Mucosa of stomach (tissue), 1 donor: ENCODE data around the gene LSM3.

Experiments used
- H3K27me3 ChIP-seq: one replicate; pipeline ENCODE4 v1.7.0; 2013; ENCODE audit warnings: mild to moderate bottlenecking, low read length; ENCODE audit not compliant: control insufficient read depth, insufficient read depth
- H3K36me3 ChIP-seq: one replicate; pipeline ENCODE4 v1.7.0; 2013; ENCODE audit warnings: low read length; ENCODE audit not compliant: control insufficient read depth, insufficient read depth
- H3K4me1 ChIP-seq: one replicate; pipeline ENCODE4 v1.7.0; 2013; ENCODE audit warnings: mild to moderate bottlenecking, low read length; ENCODE audit not compliant: control insufficient read depth, insufficient read depth
- H3K4me3 ChIP-seq: one replicate; pipeline ENCODE4 v1.7.0; 2013; ENCODE audit warnings: low read length
- H3K9ac ChIP-seq: one replicate; pipeline ENCODE4 v1.7.0; 2013; ENCODE audit warnings: mild to moderate bottlenecking, low read length, moderate library complexity
- H3K9me3 ChIP-seq: one replicate; pipeline ENCODE4 v1.7.0; 2013; ENCODE audit warnings: mild to moderate bottlenecking, low read length, moderate library complexity; ENCODE audit not compliant: control insufficient read depth
- donor health status: Pancreatic carcinoma.

Gene LSM3

GRCh38 chr3:14145236-14145635, 33.4 kb upstream of the LSM3 start:
- no peaks in the 10 kb centered on the region for H3K9me3 ChIP-seq
- peaks cover 17% of the 10 kb centered on the region for H3K4me1 ChIP-seq
- H3K36me3 ChIP-seq: peaks cover 7% of the 10 kb centered on the region
- H3K27me3 ChIP-seq: no peaks in the 10 kb centered on the region
- no peak overlapping the region for H3K9ac ChIP-seq
- no peak overlapping the region for H3K4me3 ChIP-seq

- H3K27me3 ChIP-seq: no peaks in the 10 kb centered on the region
- H3K9me3 ChIP-seq: no peaks in the 10 kb centered on the region
- H3K4me1 ChIP-seq: peaks cover 17% of the 10 kb centered on the region
- H3K4me3 ChIP-seq: no peak overlapping the region
- no peak overlapping the region for H3K9ac ChIP-seq
- peaks cover 6% of the 10 kb centered on the region for H3K36me3 ChIP-seq
Observed at GRCh38 chr3:14145670-14146380, 32.8 kb upstream of the LSM3 start.

GRCh38 chr3:14146381-14147065, 32.1 kb upstream of the LSM3 start:
- no peak overlapping the region for H3K9ac ChIP-seq

GRCh38 chr3:14147066-14147435, 31.6 kb upstream of the LSM3 start:
- H3K4me1 ChIP-seq: peaks cover 17% of the 10 kb centered on the region
- H3K36me3 ChIP-seq: peaks cover 6% of the 10 kb centered on the region
- no peaks in the 10 kb centered on the region for H3K27me3 ChIP-seq
- H3K9ac ChIP-seq: no peak overlapping the region
- H3K9me3 ChIP-seq: no peaks in the 10 kb centered on the region
- H3K4me3 ChIP-seq: no peak overlapping the region

More at GRCh38 chr3:14146381-14147065, 32.1 kb upstream of the LSM3 start:
- Histone ChIP-seq H3K36me3 (peaks cover 6% of the 10 kb centered on the region), H3K9me3 (no peaks in the 10 kb centered on the region), H3K27me3 (no peaks in the 10 kb centered on the region), H3K4me3 (no peak overlapping the region), H3K4me1 (peaks cover 17% of the 10 kb centered on the region)

GRCh38 chr3:14147617-14148016, 31.0 kb upstream of the LSM3 start:
- Histone ChIP-seq H3K36me3 (peaks cover 6% of the 10 kb centered on the region), H3K9ac (no peak overlapping the region), H3K4me1 (peaks cover 17% of the 10 kb centered on the region)

GRCh38 chr3:14148041-14148985, 30.3 kb upstream of the LSM3 start:
- Histone ChIP-seq H3K27me3 (no peaks in the 10 kb centered on the region), H3K9ac (no peak overlapping the region), H3K4me3 (no peak overlapping the region), H3K36me3 (peaks cover 6% of the 10 kb centered on the region), H3K9me3 (no peaks in the 10 kb centered on the region), H3K4me1 (peaks cover 17% of the 10 kb centered on the region)

More at GRCh38 chr3:14147617-14148016, 31.0 kb upstream of the LSM3 start:
- Histone ChIP-seq H3K27me3 (no peaks in the 10 kb centered on the region), H3K9me3 (no peaks in the 10 kb centered on the region), H3K4me3 (no peak overlapping the region)

GRCh38 chr3:14150078-14150477, 28.5 kb upstream of the LSM3 start:
- no peak overlapping the region for H3K4me3 ChIP-seq
- no peaks in the 10 kb centered on the region for H3K27me3 ChIP-seq
- H3K4me1 ChIP-seq: peaks cover 4% of the 10 kb centered on the region
- H3K9me3 ChIP-seq: no peaks in the 10 kb centered on the region
- H3K9ac ChIP-seq: no peak overlapping the region
- H3K36me3 ChIP-seq: peaks cover 6% of the 10 kb centered on the region

GRCh38 chr3:14150491-14151230, 28.0 kb upstream of the LSM3 start:
- Histone ChIP-seq H3K4me3 (no peak overlapping the region), H3K9me3 (no peaks in the 10 kb centered on the region), H3K4me1 (no peaks in the 10 kb centered on the region), H3K9ac (no peak overlapping the region), H3K27me3 (no peaks in the 10 kb centered on the region), H3K36me3 (peaks cover 6% of the 10 kb centered on the region)

- Histone ChIP-seq H3K36me3 (peaks cover 6% of the 10 kb centered on the region), H3K4me1 (no peaks in the 10 kb centered on the region), H3K4me3 (no peak overlapping the region), H3K9ac (no peak overlapping the region), H3K9me3 (no peaks in the 10 kb centered on the region), H3K27me3 (no peaks in the 10 kb centered on the region)
Observed at GRCh38 chr3:14151471-14152083, 27.0 kb upstream of the LSM3 start.

GRCh38 chr3:14152233-14152962, 26.2 kb upstream of the LSM3 start:
- Histone ChIP-seq H3K9ac (no peak overlapping the region), H3K4me3 (no peak overlapping the region), H3K27me3 (no peaks in the 10 kb centered on the region), H3K9me3 (no peaks in the 10 kb centered on the region), H3K4me1 (no peaks in the 10 kb centered on the region), H3K36me3 (peaks cover 6% of the 10 kb centered on the region)

- H3K9me3 ChIP-seq: no peaks in the 10 kb centered on the region
- no peaks in the 10 kb centered on the region for H3K4me1 ChIP-seq
- H3K36me3 ChIP-seq: peaks cover 5% of the 10 kb centered on the region
- no peaks in the 10 kb centered on the region for H3K27me3 ChIP-seq
- H3K4me3 ChIP-seq: no peak overlapping the region
- no peak overlapping the region for H3K9ac ChIP-seq
Observed at GRCh38 chr3:14152963-14153355, 25.7 kb upstream of the LSM3 start.
